Measurements from ENCODE around the gene BOC. TPM values are rescaled to one million over a fixed set of nuclear protein-coding genes. Genes with fewer than 3 reads are reported as not detected.

The BOC gene
- total RNA-seq, 1 donor from 2014 or later: 70.1 TPM

DNA sequence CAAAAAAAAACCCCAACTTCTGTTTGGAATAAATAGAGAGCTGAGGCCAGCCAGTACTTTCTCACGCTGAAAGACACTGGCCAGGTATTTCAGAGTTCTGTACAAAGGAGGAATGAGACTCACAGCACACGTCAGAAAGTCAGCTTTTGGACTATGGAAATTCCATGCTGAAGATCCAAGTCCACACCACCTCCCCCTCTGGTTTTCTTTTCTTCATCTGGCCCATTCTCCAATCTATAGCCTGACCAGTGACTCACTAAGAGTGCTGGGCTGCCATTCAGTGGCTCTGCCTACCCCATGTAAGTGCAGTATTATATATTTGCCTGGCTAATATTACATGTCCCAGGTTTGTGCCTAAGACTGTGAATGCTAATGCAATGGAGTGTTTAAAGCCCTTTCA is 13.9 kb downstream of the BOC start:
- no peak for DNase-seq

DNA sequence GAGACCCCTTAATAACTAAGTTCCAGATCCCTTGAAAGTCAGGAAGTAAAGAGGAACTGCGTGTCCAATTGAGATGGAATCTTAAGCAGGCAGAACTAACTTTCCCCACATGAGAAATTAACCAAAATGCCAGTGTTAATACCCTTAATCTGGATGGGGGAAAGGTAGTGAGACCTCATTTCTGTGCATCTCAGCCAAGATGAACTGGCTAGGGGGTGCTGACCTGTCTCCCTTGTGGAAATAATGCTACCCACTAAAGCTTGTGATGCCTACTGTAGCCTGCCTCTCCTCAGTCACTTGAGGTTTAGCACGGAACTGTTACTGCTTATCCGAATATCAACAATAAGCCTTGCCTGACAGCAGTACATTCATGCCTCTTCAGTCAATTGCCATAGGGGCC is 15.1 kb downstream of the BOC start:
- DNase-seq: no peak

DNA sequence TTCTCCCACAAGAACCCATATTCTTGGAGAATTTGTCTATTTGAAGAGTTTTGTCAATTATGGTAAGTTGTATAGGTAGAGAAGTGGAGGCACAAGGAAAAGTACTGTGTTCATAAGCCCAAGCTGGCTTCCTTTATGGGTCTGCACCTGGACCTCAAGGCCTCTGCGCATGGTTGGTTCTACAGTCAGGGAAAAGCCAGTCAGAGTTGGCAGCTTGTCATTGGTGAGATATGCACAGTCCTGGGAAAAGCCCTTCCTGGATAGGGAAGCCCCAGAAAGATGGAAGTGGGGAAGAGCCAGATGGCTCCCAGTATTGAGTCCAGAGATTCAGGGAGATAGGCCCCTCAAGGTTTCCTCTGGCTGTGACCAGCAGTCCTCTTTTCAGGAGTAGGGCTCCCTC is 15.8 kb downstream of the BOC start:
- DNase-seq: no peak

DNA sequence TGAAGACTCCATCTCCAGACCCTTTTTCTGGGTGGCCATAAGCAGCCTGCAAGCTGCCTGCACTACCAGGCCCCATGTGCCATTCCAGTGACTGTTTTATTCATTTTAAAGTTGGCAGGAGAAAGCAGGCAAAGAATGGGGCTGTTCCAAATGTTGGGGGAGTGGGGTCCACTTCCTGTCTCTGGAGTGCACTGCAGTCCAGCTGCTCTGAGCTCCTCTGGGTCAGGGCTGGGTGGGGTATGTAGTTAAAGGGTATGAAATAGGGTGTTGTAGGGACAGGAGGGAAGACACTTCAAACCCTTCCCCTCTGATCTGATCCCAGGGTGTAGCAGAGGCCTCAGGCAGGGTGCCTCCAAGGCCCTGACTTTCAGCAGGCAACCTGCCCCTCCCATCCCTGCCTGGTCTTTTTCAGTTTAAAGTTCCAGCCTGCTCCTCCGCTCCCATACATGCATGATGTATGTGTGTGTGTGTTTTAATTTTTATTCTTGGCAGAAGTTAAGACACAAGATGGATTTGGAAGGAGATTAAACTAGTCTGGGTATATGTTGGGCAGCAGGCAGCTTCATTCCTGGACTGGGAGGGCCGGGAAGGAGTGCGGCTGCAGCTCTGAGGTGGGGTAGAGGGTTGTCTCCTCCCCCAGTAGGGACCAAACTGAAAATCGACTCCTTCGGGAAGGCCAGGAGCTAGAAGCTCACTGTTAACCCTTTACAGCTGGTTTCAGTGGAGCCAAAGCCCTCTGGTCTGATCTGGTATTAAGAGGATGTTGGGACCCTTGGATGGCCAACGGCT is 17.3 kb downstream of the BOC start:
- DNase-seq: no peak

DNA sequence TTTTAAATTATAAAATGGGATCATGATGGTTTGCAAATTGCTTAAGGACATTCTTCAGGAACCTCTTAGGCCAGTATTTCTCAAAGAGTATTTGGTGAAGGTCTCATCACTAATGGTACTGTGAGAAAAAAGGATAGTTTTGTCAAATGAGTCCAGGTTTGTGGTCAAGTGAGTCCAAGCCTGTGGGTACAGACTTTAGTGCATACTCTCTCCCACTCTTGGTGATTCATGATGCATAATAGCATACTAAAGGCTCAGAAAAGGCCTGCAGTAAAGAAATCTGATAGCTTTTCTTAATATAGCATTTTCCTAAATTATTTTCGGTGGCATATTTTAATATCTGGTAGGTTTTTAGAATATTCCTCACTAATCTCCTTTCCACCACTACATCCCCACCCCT is 20.0 kb downstream of the BOC start:
- no peak for DNase-seq

DNA sequence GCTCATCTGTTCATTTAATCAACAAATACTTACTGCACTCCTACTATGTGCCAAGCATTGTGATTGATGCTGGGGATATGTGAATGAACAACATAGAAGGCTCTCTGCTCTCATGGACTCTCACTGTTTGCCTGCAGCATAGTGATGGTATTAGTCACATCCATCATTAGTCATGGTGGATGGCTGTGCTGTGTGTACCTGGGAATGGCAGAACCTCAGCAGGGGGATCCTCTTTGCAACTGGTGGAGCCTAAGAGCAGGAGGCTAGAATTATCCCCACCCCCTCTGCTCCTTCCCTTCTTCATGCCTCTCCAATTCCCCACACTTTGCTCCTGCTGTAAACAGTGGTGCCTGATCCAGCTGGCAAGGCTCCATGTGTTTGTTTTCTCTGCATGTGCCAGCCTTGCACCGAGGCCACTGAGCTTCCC is 20.5 kb downstream of the BOC start:
- no peak for DNase-seq

DNA sequence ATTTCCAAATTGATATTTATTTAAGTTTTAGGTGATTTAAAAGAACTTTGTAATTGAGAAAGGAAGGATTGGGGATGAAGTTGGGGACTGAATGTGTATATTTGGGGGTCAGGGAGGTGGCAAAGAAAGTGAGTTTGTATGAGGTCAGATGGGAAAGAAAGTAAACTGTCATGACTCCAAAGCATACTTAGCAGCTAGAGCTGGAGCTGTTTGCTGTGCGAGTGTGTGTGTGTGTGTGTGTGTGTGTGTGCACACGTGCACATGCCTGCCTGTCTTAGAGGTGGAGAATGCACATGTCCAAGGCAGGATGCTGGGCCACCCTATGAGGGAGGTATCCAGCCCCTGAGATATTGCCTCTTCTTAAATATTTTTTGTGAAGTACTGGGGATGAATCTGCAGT is 21.0 kb downstream of the BOC start:
- no peak for DNase-seq

DNA sequence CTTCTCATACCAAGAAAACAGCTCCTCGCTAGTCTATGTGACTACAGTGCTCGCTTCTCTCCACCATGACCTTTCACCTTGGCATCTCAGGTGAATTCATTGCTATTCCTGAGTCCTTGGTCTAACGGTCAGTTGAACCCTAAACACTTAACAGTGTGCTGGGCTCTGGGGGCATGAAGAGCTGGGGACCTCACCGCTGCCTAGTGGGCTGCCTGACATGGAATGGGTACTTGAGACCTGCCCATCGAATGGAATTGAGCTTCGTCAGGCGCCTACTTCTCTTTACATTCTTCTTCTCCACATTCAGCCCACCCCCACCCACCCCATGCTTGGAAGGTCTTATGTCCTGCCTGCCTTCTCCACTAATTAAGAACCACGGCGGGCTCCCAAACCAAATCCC is 22.1 kb downstream of the BOC start:
- no peak for DNase-seq

DNA sequence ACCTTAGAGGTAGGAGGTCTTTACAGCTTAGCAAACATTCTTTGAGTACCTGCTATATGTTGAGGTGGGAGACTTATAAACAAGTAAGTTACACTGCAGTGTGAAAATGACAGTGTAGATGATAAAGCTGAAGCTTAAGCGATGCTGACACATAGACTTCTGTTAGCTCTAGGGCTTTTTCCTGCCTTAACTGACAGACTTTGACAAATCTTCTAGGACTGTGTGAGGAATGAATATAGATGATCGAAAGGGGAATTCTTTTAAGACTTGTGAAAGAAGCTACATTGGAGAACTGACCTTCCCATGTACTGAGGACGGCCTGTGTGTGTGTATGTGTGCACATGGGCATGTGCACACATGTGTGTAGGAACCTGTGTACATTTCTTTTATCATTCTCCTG is 22.7 kb downstream of the BOC start:
- no peak for DNase-seq

DNA sequence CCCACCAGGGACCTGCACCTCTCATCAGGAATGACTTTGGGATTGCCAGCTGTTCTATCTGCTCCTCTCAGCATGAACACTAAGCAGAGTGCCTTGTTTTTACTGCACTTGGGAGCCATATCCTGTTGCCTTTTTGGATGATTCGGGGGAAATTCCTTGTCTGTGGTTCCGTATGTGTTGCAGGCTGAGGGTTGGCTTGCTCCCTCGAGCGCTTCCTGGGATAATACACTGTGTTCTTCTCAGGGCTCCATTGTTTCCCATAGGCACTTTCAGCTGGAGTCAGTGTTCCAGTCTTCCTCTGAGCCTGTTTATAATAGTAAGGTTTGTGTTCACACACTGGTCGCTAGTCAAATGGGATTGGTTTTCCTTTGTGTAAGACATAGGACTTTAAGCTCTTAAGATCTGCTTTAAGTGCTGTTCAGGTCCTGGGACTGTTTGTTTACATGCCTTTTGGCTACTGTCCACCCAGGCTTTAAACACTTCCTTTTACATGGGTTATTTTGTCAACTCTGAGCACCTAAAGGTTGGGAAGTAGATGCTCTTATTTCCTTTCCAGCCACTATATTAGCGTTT is 23.4 kb downstream of the BOC start:
- DNase-seq: no peak

DNA sequence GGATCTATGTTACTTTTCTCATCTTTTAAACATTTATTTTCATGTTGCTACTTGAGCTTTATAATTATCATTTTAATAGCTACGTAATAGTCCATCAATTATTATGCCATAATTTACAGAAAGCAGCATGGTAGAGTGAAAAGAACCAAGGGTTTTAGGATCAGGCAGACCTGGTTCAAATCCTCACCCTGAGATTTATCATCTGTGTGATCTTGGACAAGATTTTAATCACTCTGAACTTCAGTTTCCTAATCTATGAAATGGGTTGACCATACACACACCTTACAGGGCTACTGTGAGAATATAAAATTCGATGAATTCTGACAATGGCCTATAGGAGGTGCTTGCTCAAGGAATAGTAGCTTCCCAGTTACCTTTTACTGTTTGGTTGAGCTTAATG is 27.1 kb downstream of the BOC start:
- no peak for DNase-seq

DNA sequence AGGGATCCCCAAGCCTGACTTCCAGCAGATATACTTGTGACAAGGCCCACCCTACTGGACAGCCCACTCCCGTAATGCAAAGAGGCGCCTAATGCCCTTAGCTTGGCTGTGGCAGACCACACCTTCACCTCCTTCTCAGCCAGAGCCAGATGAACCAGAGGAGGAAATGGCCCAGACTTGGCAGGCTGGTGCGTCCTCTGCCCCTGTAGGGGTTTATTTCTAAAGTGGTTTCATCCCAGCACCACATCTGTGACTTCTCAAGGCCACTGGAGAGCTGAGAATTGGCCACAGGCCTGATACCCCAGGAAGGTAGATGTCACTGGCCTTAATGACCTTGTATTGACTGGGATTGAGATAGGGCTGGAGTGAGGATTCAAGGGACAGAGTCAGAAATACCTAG is 29.5 kb downstream of the BOC start:
- no peak for DNase-seq

DNA sequence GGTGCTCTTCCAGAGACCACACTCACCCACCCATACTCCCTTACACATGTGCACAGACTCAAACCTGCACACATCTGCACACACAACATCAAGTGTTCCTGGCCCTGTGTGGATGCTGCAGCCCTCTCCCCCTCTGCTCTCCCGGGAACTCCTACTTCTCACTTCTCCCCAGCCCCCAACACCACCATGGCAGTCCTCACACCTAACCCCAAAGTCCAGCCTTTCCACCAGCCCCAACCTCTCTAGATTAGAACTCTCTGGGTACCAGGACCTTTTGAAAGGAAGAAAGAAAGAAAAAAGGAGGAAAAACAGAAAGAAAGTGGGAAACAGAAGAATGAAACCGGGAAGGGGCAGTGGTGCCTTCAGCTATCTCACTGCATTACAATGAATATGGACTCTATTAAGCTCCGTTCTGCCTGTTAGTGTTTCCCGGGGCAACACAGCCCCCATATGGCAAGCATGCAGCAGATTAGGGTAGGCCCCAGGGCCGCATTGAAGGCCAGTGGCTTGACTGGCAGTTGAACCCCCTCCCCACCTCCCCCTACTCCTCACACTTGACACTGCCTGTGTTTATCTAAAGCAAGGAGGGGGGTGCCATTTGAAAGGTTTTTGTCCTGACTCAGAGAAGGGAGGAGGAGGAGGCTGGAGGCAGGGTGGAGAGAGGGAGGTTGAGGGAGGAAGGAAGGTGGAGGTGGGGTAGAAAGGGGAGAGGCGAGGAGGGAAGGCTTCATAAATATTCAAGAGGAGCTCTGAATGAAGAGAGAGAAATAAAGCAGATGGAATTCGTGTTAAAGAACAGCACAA is 30.1 kb downstream of the BOC start:
- DNase-seq: peak; percentile 39

DNA sequence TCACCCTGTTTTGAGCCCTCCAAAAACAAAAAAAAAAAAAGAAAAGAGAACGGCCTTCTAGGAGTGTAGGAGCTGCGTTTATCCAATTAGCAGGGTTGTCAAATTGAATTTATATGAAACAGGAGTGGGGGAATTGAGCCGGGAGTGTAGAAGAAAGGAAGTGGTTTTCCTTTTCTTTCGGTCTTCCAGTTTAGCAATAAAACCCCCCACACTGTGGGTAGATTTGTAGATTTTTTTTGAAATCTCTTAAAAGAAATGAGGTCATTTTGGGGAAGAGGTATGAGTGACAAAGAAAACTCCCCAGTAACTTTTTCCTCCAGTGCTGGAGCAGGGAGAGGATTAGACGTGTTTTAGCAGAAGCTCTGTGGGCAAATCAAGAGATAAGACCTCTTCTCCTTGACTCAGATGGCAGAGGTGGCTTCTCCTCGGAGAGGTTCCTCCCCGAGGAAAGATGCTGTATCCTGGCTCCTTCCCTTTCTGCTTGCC is 30.8 kb downstream of the BOC start:
- DNase-seq: peak; percentile 40

DNA sequence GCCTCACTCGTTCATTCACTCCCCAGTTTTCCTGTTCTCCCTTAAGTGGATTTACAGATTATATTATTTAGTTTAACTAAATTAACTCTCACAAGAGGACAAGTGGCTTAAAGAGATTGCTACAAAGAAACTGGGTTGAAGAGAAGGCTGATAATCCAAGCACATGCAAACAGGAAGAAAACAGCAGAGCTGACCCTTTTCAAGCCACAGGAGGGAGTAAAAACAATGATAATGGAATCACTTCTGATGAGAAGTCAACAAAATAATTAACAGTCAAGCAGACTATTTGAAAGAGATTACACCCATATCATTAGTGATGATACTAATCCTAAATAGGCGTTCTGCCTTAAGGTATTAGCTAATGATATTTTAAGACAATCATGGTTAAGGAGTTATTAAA is 31.7 kb downstream of the BOC start:
- DNase-seq: no peak

DNA sequence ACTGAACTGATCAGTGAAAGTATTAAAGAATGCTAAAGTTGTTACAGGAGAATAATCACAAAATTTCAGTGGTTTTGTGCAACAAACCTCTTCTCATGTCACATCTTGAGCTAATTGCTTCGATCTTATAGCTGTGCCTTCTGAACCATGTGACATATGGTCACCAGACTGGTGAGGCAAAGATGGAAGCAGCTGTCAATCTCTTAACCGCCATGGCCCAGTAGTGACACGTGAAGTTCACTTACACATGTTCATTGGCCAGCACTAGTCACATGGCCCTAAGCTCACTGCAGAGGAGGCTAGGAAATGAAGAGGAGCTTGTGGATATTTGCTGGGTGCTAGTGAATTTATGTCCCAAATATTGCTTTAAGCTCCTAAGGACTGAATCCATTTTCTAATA is 32.5 kb downstream of the BOC start:
- DNase-seq: peak; percentile 41

DNA sequence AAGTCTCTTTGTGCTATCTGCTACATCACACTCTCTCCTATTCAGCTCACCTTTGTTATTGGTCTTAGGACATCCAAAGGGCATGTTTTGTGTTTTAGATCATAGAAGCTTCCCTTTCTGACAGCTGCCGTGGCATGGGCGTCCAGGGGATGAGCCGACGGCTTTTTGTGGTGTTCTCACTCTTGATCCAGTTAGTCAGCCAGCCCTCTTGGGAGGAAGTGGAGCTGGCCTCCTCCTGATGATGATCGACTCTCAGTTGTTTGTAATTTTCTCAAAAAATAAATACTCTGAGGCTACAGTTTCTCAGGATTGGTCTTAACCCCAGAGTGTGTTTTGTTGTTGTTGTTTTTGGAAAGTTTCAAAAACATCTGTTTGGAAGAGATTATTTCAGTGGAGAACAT is 34.4 kb downstream of the BOC start:
- peak; percentile 79 for DNase-seq

DNA sequence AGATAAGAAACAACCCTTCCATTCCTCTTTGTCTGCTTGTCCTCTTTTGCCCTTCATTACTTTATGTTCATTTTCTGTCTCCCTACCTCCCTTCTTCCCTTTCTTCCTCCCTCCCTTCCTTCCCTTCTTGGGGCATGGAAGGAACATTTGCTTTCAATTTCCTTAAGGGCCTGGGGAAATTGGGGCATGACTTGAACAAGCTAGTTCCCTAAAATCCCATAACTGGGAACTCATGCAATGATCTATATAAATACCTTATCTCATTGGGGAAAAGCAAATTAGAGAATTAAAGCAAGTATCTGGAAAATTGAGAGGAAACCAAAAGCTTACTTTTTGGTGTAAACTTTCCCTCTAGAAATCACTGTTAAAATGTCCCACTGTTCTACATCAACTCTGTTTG is 35.7 kb downstream of the BOC start:
- no peak for DNase-seq

DNA sequence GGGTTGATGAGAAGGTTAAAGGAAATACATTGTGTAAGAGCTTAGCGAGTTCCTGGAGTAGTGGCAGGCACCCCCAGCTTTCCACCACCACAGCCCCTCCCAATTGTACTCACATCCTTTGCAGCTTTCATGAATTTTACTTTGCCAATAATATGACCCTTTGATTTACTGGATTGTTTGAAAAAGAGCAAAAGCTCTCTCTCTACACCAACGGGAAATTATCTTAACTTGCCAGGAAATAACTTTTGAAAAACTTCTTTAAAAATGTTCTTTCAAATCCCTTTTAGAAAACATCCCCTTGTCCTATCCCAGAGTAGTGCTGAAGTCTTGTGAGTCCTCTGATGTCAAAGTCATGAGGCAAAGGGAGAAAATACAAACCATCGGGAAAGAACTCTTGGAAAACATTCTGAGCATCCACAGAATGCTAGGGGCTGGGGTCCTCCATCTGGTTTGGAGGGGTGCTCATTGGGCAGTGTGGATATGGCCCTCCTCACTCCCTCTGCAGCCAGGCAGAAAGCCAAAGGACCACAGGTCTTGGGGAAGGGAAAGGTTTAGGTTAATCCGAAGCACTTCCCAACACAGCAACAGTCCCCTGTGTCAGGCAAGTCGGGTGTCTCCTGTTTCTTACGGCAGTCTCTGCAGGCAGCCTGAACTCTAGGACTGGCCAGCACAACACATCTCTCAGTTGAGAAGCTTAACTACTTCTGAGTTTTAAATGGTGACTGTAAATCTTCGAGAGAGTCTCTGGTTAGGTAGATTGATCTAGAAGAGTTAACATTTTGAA is 36.5 kb downstream of the BOC start:
- DNase-seq: peak; percentile 47

DNA sequence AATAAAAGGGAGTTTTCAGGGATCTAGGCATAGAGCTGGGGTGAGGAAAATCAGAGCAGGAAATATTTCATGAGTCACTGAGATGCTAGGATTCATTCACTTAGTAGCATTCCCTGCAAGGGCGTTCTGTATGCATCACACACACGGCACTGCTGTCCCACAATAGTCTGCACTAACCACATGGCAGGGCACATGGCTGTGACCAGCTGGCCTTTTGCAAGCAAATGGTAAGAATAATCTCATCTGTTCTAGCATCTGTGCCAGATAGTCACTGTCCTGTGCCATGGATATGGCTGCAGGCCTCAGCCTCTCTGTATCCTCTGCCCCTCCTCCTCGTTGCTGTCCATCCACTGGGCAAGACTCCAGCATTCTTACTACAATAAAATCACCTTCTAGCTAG is 37.8 kb downstream of the BOC start:
- no peak for DNase-seq

DNA sequence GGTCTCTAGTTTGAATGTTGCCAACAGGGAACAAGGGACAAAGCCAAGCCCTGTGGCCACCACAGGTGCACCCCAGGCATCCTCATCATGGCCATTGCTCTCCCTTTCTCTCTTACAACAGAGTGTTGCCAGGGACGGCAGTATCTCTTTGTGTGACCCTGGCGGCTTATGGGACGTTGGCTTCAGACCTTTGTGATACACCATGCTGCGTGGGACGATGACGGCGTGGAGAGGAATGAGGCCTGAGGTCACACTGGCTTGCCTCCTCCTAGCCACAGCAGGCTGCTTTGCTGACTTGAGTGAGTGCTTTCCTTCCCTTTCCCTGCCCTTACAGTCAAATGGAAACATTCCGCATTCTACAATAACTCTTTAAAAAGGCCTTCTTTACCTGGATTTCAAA is 38.2 kb downstream of the BOC start:
- DNase-seq: no peak

DNA sequence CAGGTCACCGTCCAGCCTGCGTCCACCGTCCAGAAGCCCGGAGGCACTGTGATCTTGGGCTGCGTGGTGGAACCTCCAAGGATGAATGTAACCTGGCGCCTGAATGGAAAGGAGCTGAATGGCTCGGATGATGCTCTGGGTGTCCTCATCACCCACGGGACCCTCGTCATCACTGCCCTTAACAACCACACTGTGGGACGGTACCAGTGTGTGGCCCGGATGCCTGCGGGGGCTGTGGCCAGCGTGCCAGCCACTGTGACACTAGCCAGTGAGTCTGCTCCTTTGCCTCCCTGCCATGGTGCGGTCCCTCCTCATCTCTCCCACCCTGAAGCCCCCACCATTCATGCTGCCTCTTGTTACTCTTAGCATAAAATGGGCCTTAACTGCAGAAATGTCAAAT is 39.2 kb downstream of the BOC start:
- no peak for DNase-seq

DNA sequence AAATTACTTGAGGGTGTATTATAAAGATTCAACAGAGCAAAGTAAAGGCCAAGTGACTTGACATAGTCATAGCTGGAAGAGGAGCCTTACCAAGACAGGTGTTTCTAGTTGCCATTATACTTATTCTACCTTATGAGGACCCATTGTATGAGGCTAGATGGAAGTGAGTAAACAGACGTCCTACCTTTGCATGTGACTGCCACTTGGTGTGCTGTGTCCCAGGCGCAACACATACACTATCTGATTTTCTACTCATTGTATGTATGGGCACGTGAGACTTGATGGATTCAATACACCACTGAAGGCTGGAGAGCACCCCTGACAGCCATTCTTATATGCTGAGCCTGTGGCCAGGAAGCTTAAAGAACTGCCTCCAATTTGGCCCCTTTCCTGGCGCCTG is 40.5 kb downstream of the BOC start:
- DNase-seq: no peak
